Measurements from ENCODE around the gene PPP3R2.
"Not testable (repeated sequence)": the region's sequence is repeated elsewhere in the genome, so short reads cannot be mapped to it uniquely, and the experiment has no call there.

Gene PPP3R2

DNA sequence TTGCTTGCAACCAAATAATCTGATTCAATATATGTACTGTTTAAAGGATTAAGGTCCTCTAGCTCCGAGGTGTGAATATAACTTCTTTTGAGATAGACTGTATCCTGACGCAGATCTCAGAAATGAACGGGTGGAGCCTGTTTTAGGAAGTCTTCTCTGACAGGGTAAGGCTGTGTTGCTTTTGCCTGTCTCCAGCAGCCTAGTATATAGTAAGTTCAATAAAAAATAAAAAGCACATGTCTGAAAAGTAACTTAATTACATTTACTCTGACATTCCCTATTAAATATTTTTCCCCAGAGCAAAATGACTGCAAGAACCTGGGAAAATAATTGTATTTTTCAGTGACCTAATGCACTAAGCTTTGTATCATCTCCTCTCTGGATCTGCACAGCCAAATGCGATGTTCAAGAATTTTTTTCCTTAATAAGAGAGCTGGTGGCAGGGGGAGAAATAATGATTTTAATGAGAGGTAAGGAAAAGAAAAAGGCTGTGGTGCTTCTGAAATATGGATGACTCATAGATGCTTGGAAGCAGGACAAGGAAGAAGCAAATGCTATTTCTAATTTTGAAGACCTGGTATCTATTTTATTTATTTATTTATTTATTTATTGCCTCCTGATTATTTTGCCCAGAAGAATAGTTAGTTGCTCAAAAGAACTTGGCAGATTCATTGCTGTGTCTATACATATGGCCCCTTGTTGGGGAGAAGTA, 7.3 kb downstream of the PPP3R2 start:
- no peak for DNase-seq

GRCh38 chr9:101586651-101587050, 8.1 kb downstream of the PPP3R2 start:
- DNase-seq, result no peak

DNA sequence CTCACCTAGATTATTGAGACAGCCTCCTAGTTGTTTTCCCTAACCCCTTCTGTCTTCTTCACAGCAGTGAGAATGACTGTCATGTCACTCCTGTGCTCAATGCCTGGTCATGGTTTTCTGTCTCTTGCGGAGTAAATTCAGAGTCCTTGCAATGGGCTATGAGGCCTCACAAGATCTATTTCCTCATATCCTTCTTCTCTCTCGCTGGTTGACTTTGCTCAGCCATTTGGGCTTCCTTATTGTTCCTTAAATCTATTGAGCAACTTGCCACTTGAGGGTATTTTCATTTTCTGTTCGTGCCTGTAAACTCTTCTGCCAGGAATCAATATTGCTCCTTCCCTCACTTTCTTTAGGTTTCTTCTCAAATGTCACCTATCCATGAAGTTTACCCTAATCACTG, 9.0 kb downstream of the PPP3R2 start:
- DNase-seq, result no peak

DNA sequence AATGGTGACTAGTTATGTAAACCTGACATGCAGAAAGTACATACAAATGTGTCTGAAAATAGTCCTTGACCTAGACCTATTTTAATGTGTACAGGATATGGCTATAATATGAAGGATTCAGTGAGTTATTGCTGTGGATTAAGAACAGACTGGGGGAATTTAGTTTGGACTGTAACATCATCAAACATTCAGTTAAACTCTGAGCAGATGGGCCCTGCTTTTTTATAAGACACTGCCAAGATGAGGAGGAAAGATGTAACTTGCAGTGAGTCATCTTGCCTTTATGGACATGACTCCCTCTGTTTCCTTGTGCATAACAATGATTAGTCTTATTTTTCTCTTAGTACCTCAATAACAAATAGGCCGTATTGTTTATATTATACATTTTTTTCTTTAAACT, 12.2 kb downstream of the PPP3R2 start:
- DNase-seq, result no peak

- DNase-seq, result no peak
These were observed 14.8 kb downstream of the PPP3R2 start for GRCh38 chr9:101579711-101580545.

DNA sequence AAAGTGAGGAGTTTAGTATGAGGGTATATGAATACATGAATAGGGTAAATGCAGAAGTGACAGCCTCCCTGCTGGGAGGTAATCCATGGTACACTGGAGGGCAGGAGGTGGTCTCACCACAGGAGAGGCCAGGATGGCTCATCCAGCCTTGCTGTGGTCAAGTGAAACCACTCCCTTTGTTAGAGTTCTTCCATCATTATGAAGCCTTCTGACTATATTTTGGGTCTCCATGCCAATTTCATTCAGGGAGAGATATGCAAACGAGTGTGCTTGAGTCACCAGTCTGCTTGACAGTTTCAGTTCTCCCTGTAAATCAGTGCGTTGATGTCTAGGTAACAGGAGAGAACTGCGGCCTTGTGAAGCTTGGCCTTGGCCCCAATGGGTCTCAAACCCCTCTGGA, 16.4 kb downstream of the PPP3R2 start:
- no peak for DNase-seq

DNA sequence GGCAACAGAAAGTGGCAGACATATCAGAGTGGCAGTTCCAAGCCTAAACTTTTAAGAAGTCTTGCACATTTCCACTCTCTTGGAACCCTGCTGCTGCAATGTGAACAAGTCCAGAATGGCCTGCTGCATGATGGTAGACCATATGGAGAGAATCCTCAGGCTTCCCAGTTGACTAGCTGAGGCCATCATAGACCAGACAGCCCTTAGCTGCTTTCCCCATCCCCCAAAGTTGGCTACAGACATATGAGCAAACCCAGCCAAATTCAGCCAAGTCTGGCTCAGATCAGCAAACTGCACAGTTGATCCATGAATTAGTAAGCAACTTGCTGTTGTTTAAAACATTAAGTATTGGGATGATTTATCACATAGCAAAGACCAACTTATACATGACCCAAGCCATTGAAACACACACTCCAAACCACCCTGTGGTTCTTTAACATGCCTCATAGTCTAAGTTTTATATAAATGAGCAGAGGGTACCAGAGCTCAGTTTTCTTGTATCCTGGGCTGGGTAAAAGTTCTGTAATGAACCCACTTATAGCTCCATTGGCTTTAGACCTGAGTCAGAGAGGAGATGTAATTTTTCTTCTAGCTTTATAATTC, 19.9 kb downstream of the PPP3R2 start:
- no peak for DNase-seq

DNA sequence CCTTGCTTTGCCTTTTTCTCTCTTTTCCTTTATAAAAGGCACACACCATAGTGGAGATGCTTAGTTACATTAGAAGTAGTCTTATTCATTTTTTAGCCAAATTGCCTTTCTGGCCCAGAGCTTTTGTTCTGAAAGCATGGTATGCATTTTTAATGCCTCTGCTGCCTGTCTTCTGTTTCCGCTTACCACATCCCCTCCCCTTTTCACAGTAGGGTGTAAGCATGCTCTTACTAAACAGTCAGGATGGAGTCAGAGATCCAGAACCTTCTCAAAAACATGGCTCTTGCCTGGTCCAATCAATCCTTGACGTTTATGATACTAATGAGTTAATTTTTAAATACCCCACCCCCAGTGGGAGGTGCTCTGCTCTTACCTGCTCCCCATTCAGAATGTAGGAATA, 22.5 kb downstream of the PPP3R2 start:
- no peak for DNase-seq

DNA sequence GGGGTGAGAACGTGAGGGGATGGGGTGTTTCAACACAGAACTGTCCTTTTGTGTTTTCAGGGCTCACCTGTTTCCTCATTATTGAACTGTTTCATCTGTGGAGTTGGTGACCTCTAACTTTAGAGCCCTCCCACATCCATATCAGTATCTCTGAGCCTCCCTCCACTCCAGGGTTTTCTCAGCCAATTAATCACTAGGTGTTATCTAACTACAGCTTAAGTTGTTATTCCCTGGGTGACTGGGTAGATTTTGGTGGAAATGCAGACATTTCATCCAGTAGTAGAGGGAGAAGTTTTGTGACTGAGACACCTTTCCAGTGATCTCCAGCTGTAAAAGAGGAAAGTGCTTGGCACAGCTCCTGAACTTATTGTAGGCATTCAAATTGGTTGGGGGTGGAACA, 23.7 kb downstream of the PPP3R2 start:
- DNase-seq, result no peak

DNA sequence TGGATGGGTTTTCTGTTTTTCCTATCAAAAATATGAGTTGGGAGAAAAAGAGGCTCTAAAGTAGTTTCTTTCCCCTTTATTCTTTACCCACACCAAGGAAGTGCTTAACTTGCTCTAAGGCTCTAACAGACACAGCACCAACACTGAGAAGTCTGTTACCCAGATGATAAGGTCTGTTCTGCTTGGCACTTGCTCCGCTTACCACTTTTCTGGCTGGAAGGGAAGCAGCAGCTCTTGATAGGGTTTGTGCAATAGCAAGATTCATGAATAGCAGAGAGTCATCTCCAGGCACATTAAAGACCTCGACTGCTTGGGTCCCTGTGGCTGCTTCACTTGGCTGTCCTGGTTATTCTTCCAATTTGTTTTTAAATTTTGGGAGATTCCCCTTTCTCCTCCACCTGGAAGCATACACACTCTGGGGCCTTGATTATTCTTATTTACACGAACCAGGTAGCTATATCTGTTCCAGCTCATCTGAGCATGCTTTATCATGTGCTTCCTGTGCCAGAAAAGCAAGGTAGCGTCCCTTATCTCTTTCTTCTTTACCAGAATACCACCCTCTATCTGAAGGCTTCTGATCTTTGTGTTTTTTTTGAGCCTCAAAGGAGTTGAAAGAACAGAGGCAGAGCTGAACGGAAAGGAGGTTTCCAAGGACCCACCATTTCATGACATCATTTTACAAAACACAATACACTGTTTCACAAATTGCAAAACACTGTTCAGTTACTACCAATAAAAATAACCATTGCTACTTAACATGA, 24.8 kb downstream of the PPP3R2 start:
- DNase-seq, result no peak

GRCh38 chr9:101567725-101568350, 26.9 kb downstream of the PPP3R2 start:
- DNase-seq, result no peak

DNA sequence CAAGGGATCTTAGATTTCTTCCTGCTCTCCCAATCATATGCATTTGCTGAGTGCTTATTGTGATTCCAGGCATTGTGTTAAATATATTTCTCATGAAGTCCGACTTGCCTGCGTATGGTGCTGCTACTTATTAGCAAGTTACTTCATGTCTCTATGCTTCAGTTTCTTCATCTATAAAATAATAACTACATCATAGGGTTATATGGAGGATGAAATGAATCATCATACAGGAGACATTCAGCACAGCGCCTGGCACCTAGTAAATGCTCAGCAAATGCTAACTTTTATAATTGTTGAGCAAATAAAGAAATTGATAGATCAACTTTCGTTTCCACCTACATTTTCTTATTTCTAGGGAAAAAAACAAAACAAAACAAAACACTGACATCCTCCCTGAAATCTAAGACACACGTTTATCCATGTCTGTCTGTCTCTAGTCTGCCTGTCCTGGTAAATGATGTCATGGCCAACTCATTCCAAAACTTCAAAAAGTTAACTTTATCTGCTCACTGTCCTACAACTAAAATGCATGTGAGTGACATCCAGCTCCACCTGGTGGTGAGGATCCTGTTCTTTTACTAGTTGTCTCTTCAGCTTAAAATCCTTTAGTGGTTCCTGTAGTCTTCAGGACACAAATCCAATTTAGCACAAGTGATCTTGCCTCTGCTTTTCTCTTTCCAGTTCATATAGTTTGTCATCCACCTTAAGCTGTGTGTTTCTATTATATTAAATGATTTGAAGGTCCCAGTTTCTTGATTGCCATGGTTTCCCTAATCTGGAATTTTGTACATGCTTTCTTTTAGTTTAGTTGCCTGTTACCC, 27.7 kb downstream of the PPP3R2 start:
- DNase-seq, result no peak

DNA sequence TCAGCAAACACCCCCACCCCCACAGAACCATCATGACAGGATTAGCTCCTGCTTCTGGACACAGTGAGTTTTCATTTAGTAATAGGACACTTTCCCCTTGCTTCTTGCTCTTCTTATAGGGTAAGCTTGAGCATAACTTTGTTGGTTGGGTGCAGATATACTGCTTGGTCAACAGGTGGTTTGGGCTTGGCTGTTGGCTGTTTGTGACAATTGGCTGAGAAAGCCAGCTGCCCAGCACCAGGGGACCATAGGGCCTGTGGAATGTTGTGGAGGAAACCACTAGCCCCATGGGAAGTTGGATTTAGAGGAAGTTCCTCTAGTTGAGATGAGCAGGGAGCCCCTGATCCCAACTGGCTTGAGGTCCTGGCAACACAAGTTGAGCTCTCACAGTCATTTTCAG, 30.5 kb downstream of the PPP3R2 start:
- DNase-seq, result no peak

- no peak for DNase-seq
These were observed 31.8 kb downstream of the PPP3R2 start for GRCh38 chr9:101562966-101563365.

- DNase-seq, result no peak
These were observed 33.0 kb downstream of the PPP3R2 start for GRCh38 chr9:101561740-101562139.

DNA sequence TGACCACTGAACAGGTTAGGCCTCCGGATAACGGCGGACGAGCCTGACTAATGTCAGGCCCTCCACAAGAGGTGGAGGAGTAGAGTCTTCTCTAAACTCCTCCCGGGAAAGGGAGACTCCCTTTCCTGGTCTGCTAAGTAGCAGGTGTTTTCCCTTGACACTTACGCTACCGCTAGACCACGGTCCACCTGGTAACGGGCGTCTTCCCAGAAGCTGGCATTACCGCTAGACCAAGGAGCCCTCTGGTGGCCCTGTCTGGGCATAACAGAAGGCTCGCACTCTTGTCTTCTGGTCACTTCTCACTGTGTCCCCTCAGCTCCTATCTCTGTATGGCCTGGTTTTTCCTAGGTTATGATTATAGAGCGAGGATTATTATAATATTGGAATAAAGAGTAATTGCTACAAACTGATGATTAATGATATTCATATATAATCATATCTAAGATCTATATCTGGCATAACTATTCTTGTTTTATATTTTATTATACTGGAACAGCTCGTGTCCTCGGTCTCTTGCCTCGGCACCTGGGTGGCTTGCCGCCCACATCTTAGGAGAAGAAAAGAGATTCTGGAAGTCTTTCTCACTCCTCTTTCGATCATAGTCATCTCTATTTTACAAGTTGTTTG, 45.2 kb downstream of the PPP3R2 start:
- not testable (repeated sequence) for DNase-seq

GRCh38 chr9:101543098-101543735, 51.6 kb downstream of the PPP3R2 start:
- DNase-seq, result no peak

All from NCI-H1105 treated with DMSO at 0.1 percent for 48 hours (cell line).